HG03571 (cell line): Measurements from ENCODE around the gene LARP4.
"Not testable (repeated sequence)": the region's sequence is repeated elsewhere in the genome, so short reads cannot be mapped to it uniquely, and the experiment has no call there.

Experiments
- ATAC-seq: cut with Tn5 transposase; IDR thresholded peaks from one replicate; pipeline ENCODE4 v1.9.1; 2021; ENCODE audit not compliant: unreplicated experiment

The LARP4 gene

DNA sequence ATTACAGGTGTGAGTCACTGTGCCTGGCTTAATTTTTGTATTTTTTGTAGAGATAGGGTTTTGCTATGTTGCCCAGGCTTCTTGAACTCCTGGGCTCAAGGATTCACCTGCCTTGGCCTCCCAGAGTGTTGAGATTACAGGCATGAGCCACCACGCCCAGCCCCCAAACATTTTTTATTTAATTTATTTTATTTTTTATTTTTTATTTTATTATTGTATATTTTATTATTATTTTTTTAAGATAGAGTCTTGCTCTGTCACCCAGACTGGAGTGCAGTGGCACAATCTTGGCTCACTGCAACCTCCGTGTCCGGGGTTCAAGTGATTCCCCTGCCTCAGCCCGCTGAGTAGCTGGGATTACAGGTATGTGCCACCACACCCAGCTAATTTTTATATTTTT lies 121.1 kb downstream of the LARP4 start:
- not testable (repeated sequence) for ATAC-seq

DNA sequence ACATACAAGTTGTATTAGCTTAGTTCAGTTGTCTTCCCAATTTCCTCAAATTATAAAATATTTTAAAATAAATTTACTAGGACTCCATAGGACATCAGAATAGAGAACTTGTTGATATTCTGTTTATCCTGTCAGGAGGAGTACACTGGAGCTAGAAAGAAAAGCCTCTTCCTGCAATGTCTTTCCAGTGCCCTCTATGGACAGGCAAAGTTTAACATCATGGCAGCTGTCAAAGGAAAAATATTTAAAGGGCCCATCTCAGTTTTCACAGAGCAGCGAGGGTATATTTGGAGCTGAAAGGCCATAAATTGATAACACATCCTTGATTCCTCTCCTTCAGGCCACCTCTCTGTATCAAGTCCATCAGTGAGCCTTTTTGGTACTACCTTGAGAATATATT lies 123.1 kb downstream of the LARP4 start:
- ATAC-seq: no peak

DNA sequence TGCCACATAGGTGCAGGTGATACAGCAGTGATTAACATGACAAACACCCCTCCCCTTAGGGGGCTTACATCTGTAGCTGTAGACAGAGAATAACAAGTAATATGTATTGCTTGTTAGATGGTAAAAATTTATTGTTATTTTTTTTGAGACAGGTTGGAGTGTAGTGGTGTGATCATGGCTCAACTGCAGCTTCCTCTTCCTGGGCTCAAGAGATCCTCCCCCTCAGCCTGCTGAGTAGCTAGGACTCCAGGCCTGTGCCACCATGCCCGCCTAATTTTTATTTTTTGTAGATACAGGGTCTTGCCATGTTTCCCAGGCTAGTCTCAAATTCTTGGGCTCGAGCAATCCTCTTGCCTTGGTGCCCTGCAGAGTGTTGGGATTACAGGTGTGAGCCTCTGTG lies 123.9 kb downstream of the LARP4 start:
- no peak for ATAC-seq

DNA sequence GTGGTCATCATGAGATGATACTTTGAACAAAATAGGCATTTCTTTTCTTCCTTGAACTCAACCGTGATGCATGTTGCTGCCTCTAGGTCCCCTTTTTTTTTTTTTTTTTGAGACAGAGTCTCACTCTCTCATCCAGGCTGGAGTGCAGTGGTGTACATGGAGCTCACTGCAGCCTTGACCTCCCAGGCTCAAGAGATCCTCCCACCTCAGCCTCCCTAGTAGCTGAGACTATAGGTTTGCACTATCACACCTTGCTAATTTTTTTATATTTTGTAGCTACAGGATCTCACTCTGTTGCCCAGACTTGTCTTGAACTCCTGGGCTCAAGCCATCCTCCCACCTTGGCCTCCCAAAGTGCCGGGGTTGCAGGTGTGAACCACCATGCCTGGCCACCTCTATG lies 124.7 kb downstream of the LARP4 start:
- ATAC-seq: no peak

DNA sequence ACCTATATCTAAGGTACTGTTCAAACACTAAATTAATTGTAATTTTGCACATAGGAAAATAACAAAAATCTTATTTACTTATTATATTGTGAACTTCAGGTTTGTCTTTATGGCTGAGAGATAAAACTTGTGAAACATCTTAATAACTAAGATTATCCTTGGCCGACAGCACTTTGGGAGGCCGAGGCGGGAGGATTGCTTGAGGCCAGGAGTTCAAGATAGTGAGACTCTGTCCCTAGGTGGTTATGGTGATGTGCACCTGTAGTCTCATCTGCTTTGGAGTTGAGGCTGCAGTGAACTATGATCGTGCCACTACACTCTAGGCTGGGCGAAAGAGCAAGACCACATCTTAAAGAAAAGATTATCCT lies 126.7 kb downstream of the LARP4 start:
- no peak for ATAC-seq

DNA sequence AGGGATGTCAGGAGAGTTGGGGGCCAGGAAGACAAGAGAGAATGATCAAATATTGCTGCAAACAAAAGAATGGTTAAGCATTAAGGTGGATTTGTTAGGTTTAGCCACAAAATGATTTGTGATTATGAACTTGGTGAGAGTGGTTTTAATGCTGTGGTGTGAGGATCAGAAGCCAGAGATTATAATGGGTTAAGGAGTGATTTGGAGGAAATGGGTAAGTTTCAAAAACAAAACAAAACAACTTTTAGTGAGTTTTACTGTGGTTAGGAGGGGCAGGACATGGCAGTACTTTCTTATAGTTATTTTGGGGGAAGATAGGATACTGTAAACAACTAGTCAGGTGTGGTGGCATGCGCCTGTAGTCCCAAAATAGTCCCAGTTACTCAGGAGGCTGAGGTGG lies 128.1 kb downstream of the LARP4 start:
- ATAC-seq: no peak

DNA sequence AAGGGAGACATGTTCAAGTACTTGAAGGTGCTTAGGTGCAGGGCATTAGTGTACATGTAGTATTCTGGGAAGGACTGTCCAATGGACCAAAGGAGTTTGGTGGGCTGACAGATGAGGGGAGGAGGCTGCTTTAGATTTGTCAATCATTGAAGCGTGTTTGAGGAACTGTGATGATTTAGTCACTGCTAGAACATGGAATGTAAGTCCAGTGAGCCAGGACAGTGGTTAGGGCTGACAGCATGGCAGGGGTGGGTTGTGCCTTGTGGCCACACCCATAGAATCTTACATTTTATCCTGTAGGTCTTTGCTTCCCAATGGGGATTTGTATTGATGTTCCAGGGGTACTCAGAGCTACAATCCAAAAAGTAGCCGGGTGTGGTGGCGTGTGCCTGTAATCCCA lies 128.7 kb downstream of the LARP4 start:
- ATAC-seq: no peak
